NB4 (cell line): ENCODE measurements around the gene GNAT2.

ENCODE experiments used
- DNase-seq: peaks from one replicate; pipeline ENCODE4 v3.0.0; 2010; ENCODE audit warnings: low read depth
- H3K4me3 ChIP-seq: one replicate; pipeline ENCODE4 v1.5.1; 2011; ENCODE audit warnings: mild to moderate bottlenecking, low read depth, low read length, moderate library complexity
- MYC ChIP-seq: IDR thresholded peaks from 2 replicates; pipeline ENCODE4 v1.6.1; 2011; ENCODE audit warnings: low read depth, low read length
- POLR2A ChIP-seq: IDR thresholded peaks from 2 replicates; pipeline ENCODE4 v1.6.1; 2011; ENCODE audit warnings: mild to moderate bottlenecking; ENCODE audit not compliant: insufficient read length; ENCODE audit errors: extremely low read depth
- TF ChIP-seq, protein P1 (sequence below): IDR thresholded peaks from one replicate; pipeline ENCODE4 v1.5.1; 2012; ENCODE audit warnings: low read depth, low read length
- TF ChIP-seq, protein P2 (sequence below): IDR thresholded peaks from 2 replicates; pipeline ENCODE4 v1.6.1; 2011; ENCODE audit warnings: low read depth, low read length

The GNAT2 gene

DNA sequence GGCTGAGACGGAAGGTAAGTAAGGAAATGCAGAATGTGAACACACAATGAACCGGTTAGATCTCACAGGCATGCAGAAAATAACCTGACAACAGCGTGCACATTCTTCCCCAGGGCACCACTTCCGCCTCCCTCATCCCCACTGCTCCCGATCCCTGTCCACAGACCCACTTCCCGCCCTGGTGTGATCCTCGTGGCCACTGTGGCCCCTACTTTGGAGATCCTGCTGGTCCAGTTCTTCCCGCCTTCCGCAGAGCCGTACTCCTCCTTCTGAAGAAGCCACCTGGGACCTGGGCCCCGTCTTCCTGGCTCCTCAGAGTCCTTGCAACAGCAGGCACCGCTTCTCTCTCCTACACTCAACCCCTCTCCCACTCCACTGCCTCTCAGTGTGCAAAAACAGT, 35.1 kb upstream of the GNAT2 start:
- no peak overlapping the region for H3K4me3 ChIP-seq
- TF ChIP-seq MYC (no peak), POLR2A (no peak)
- TF ChIP-seq, protein P1, sequence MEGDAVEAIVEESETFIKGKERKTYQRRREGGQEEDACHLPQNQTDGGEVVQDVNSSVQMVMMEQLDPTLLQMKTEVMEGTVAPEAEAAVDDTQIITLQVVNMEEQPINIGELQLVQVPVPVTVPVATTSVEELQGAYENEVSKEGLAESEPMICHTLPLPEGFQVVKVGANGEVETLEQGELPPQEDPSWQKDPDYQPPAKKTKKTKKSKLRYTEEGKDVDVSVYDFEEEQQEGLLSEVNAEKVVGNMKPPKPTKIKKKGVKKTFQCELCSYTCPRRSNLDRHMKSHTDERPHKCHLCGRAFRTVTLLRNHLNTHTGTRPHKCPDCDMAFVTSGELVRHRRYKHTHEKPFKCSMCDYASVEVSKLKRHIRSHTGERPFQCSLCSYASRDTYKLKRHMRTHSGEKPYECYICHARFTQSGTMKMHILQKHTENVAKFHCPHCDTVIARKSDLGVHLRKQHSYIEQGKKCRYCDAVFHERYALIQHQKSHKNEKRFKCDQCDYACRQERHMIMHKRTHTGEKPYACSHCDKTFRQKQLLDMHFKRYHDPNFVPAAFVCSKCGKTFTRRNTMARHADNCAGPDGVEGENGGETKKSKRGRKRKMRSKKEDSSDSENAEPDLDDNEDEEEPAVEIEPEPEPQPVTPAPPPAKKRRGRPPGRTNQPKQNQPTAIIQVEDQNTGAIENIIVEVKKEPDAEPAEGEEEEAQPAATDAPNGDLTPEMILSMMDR, result no peak
- TF ChIP-seq, protein P2, sequence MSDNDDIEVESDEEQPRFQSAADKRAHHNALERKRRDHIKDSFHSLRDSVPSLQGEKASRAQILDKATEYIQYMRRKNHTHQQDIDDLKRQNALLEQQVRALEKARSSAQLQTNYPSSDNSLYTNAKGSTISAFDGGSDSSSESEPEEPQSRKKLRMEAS, result no peak
- no peak for DNase-seq

DNA sequence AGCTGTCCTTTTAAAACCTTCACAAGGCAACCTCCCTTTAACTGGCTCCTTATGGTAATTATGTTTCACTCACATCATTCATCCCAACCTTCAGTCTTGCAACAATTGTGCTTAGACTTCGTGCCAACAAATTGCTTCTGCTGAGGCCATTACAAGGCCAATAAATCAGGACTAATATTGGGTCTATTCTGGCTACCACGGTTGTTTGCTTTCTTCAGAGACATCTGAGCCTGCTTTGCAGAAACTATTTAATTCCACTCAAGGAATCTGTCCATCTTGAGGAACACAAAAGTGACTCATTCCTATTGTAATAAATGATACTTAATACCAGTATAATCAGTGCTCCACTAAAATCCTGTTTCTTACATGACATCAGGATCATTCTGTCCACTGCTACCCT, 33.9 kb upstream of the GNAT2 start:
- TF ChIP-seq, protein P1, result no peak
- TF ChIP-seq, protein P2, result no peak
- no peak for TF ChIP-seq MYC
- DNase-seq, result no peak

DNA sequence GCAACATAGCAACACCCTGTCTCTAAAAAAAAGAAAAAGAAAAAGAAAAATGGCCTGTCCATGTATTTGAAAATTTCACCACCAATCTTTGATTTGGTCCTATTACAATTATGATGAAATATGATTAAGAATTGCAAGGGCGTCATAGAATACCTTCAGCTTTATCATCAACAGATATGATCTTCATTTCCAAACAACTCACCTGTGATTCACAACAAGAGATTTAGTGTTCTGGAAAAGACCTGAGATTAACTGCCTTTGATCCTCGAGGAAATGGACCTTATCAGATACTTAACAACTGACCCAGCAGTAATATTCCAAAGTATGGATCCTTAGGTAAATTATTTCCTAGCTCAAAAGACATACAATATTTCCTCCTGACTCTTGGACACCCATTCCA, 33.0 kb upstream of the GNAT2 start:
- TF ChIP-seq, protein P1, result no peak
- TF ChIP-seq MYC (no peak), POLR2A (no peak)
- TF ChIP-seq, protein P2, result no peak
- no peak for DNase-seq
- H3K4me3 ChIP-seq, result no peak overlapping the region

More for the DNA sequence above, 33.9 kb upstream of the GNAT2 start:
- no peak overlapping the region for H3K4me3 ChIP-seq

DNA sequence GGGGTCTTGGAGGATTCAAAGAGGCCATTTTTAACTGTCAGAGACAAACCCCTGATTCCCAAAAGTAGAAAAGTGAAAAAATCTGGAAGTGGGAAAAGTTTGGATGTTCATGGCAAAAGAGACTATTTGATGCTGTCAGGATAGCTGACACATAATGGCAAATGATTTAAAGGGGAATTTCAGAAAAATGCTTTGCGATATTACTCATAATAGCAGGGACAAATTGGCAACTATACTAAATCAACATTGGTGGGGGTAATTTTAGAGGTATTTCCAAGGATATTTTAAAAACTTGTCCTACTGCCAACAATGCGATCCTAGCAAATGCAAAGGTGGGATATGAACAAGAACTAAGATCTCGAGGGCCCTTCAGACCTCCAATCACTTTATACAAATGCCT, 31.2 kb upstream of the GNAT2 start:
- no peak for DNase-seq
- TF ChIP-seq, protein P1, result no peak
- TF ChIP-seq MYC (no peak), POLR2A (no peak)
- TF ChIP-seq, protein P2, result no peak
- no peak overlapping the region for H3K4me3 ChIP-seq

DNA sequence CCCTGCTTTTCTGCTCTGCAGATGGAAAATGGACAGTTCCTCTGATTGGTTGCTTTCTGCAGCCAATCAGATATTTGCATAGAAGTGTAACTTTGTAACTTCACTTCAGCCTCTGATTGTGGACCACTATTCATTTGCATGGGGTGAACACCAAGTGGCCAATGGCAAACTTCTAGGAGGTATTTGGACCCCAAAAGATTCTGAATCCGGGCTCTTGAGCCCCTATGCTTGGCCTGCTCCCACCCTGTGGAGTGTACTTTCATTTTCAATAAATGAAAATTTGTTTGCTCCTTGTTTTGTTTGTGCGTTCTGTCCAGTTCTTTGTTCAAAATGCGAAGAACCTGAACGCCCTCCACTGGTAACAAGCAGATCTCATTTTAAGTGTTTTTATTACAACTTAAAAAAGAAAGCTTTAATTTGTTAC, 30.1 kb upstream of the GNAT2 start:
- TF ChIP-seq, protein P1, result peak; percentile 27
- no peak for TF ChIP-seq MYC
- H3K4me3 ChIP-seq, result peak overlapping the region; percentile 13

DNA sequence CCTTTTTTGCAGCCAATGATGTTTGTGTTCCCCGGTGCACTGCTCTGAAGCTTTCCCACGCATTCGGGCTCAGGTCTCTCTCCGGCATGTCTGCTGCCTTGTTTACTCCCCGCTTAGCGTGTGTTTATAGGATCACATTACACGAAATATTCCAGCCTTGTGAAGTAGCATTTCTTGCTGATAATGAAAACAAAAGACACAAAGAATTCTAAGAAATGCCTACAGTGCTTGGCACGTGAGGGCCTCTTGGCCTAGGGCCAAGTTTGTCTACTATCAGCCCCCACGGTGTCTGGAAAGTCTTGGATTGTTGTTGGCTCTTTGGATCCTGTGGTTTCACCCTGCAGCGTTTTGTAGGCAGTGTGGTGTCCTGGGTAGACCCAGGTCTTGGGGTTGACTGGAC, 25.3 kb upstream of the GNAT2 start:
- H3K4me3 ChIP-seq, result no peak overlapping the region
- TF ChIP-seq POLR2A (no peak), MYC (no peak)
- TF ChIP-seq, protein P1, result no peak
- TF ChIP-seq, protein P2, result no peak
- no peak for DNase-seq

More for the DNA sequence above, 30.1 kb upstream of the GNAT2 start:
- peak; percentile 49 for DNase-seq
